Lung (tissue), 12 donors: ENCODE measurements around the gene PALMD. TPM values are rescaled to one million over a fixed set of nuclear protein-coding genes. Genes with fewer than 3 reads are reported as not detected.
A peak's percentile ranks its signal among the peaks of the same experiment; 100 is the strongest.

Experiments
- ATAC-seq: fragments of 200-7000 bp; cut with Tn5 transposase; one replicate; pipeline ENCODE4 v1.9.1; 2020; ENCODE audit warnings: moderate number of reproducible peaks; ENCODE audit not compliant: insufficient read depth, low FRiP score
- DNase-seq, 3 donors: peaks; one replicate each; pipeline ENCODE4 v3.0.0-alpha.2; 2013 to 2017
- H3K27ac ChIP-seq, 2 donors: one replicate each; pipeline ENCODE4 v1.5.1; 2013; ENCODE audit warnings: mild to moderate bottlenecking in 2 of 2, moderate library complexity in 2 of 2, control low read depth in 1 of 2, inconsistent platforms in 1 of 2, low read depth in 1 of 2, low read length in 1 of 2
- H3K27me3 ChIP-seq, 3 donors: one replicate each; pipeline ENCODE4 v1.5.1; 2013; ENCODE audit warnings: low read length in 2 of 3; ENCODE audit not compliant: control insufficient read depth in 3 of 3, insufficient read depth in 3 of 3
- H3K36me3 ChIP-seq, 4 donors: one replicate each; pipeline ENCODE4 v1.5.1; 2013; ENCODE audit warnings: low read length in 4 of 4, mild to moderate bottlenecking in 1 of 4, moderate library complexity in 1 of 4; ENCODE audit not compliant: control insufficient read depth in 4 of 4, insufficient read depth in 4 of 4
- H3K4me1 ChIP-seq, 5 donors: one replicate each; pipeline ENCODE4 v1.5.1; 2013; ENCODE audit warnings: low read length in 5 of 5, mild to moderate bottlenecking in 2 of 5, moderate library complexity in 1 of 5; ENCODE audit not compliant: control insufficient read depth in 5 of 5, insufficient read depth in 5 of 5
- H3K4me3 ChIP-seq: one replicate; pipeline ENCODE4 v1.5.1; 2013; ENCODE audit warnings: mild to moderate bottlenecking, control low read depth, moderate library complexity
- H3K9ac ChIP-seq, 2 donors: one replicate each; pipeline ENCODE4 v1.5.1; 2013; ENCODE audit warnings: low read length in 2 of 2, control low read depth in 1 of 2; ENCODE audit not compliant: insufficient read depth in 1 of 2
- H3K9me3 ChIP-seq, 4 donors: one replicate each; pipeline ENCODE4 v1.5.1; 2013; ENCODE audit warnings: low read length in 3 of 4, mild to moderate bottlenecking in 1 of 4, moderate library complexity in 1 of 4; ENCODE audit not compliant: control insufficient read depth in 4 of 4, insufficient read depth in 3 of 4
- WGBS, 2 donors: extraction: QIAGEN DNeasy Blood & Tissue Kit; methylation state at CpG; one replicate each; pipeline ENCODE4 v1.1.7; 2013; 5-methylcytosine and 5-hydroxymethylcytosine counted together
- polyA plus RNA-seq, 2 donors: library from polyadenylated mRNA; stranded (reverse); fragments of 200-250 nt; gene quantifications; one replicate each; pipeline ENCODE4 v1.2.1, GENCODE V29; 2013
- total RNA-seq, 2 donors: library from RNA; depleted of rRNA in 1 of 2; stranded (reverse); fragments of >200 nt in 1 of 2; gene quantifications; one replicate each; pipeline ENCODE4 v1.2.1, GENCODE V29; 2014 to 2021
- TF ChIP-seq, protein P1 (sequence below): IDR thresholded peaks from 2 replicates; pipeline ENCODE4 v1.5.1; 2012; ENCODE audit warnings: mild to moderate bottlenecking; ENCODE audit errors: control extremely low read depth, extremely low read depth
- donor health status: control.
- donor health status: control.
- donor health status: Bipolar disorder and iron deficiency.
- donor health status: healthy.
- donor health status: DM: yes; HTN: yes; CAD: no.

Gene PALMD
- total and polyA plus RNA-seq, 4 donors: 10.5 to 32.2 (median 22.0) TPM

DNA sequence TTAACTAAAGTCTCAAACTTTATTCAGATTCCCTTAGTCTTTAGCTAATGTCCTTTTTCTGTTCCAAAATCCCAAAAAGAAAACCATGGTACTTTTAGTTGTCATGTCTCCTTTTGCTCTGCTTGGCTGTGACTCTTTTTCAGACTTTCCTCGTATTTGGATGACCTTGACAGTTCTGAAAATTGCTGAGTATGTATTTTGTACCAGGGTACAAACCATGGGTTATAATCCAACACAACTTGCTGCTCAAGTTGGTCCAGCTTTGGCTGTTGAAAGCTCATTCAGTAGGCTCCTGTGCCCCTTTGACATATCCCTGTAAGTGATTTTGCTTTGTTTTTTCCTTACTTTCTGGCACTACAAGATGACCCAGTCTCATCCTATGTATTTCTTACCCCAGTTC, 51.7 kb downstream of the PALMD start:
- TF ChIP-seq, protein P1, sequence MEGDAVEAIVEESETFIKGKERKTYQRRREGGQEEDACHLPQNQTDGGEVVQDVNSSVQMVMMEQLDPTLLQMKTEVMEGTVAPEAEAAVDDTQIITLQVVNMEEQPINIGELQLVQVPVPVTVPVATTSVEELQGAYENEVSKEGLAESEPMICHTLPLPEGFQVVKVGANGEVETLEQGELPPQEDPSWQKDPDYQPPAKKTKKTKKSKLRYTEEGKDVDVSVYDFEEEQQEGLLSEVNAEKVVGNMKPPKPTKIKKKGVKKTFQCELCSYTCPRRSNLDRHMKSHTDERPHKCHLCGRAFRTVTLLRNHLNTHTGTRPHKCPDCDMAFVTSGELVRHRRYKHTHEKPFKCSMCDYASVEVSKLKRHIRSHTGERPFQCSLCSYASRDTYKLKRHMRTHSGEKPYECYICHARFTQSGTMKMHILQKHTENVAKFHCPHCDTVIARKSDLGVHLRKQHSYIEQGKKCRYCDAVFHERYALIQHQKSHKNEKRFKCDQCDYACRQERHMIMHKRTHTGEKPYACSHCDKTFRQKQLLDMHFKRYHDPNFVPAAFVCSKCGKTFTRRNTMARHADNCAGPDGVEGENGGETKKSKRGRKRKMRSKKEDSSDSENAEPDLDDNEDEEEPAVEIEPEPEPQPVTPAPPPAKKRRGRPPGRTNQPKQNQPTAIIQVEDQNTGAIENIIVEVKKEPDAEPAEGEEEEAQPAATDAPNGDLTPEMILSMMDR: no peak
- 85 to 90% methylated on average over 1 of the region's 1 CpG for WGBS, 2 donors
- no peak for DNase-seq
- Histone ChIP-seq H3K27ac (no peak overlapping the region), H3K27me3 (no peaks in the 10 kb centered on the region), H3K9me3 (peaks cover 0 to 3% (median 0%) of the 10 kb centered on the region in 4 donors), H3K4me3 (no peak overlapping the region), H3K36me3 (peaks cover 0 to 10% (median 0%) of the 10 kb centered on the region in 4 donors), H3K9ac (no peak overlapping the region), H3K4me1 (peaks cover 0 to 7% (median 0%) of the 10 kb centered on the region in 5 donors)
- no peak for ATAC-seq

DNA sequence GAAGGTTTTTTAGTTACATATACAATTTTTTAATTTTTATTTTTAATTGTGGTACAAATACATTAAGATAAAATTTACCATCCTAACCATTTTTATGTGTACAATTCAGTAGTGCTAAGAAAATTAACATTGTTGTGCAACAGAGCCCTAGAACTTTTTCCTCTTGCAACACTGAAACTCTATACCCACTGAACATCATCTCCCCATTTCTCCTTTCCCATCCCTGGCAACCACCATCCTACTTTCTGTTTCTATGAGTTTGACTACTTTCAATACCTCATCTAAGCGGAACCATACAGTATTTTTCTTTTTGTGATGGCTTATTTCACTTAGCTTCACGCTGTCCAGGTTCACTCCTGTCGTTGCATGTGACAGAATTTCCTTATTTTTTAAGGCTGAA, 54.1 kb downstream of the PALMD start:
- Histone ChIP-seq H3K27me3 (no peaks in the 10 kb centered on the region), H3K27ac (no peak overlapping the region), H3K4me1 (peaks cover 0 to 1% (median 0%) of the 10 kb centered on the region in 5 donors), H3K4me3 (no peak overlapping the region), H3K9me3 (peaks cover 0 to 3% (median 0%) of the 10 kb centered on the region in 4 donors), H3K9ac (no peak overlapping the region), H3K36me3 (peaks cover 0 to 3% (median 0%) of the 10 kb centered on the region in 4 donors)
- DNase-seq (no peak), ATAC-seq (no peak)
- WGBS, 2 donors: 82 to 83% methylated on average over 3 of the region's 3 CpGs
- TF ChIP-seq, protein P1: no peak

- DNase-seq (no peak), ATAC-seq (no peak)
- Histone ChIP-seq H3K9me3 (peaks cover 0 to 3% (median 0%) of the 10 kb centered on the region in 4 donors), H3K4me3 (no peak overlapping the region), H3K4me1 (peaks cover 0 to 1% (median 0%) of the 10 kb centered on the region in 5 donors), H3K36me3 (no peaks in the 10 kb centered on the region), H3K27ac (no peak overlapping the region), H3K9ac (no peak overlapping the region), H3K27me3 (no peaks in the 10 kb centered on the region)
- TF ChIP-seq, protein P1: no peak
Observed at GRCh38 chr1:99702221-99702620, 56.3 kb downstream of the PALMD start.

GRCh38 chr1:99704356-99704816, 58.5 kb downstream of the PALMD start:
- DNase-seq: no peak

More at GRCh38 chr1:99704356-99704816, 58.5 kb downstream of the PALMD start:
- ATAC-seq: no peak
- Histone ChIP-seq H3K27me3 (no peaks in the 10 kb centered on the region), H3K27ac (peak overlapping the region in 1 of 2 donors; percentile 72), H3K9me3 (peaks cover 0 to 3% (median 0%) of the 10 kb centered on the region in 4 donors), H3K4me3 (no peak overlapping the region), H3K4me1 (peaks cover 0 to 1% (median 0%) of the 10 kb centered on the region in 5 donors), H3K9ac (no peak overlapping the region), H3K36me3 (peaks cover 0 to 3% (median 0%) of the 10 kb centered on the region in 4 donors)
- WGBS, 2 donors: 67 to 74% methylated on average over 17 of the region's 17 CpGs
- TF ChIP-seq, protein P1: no peak
